Gastrocnemius medialis (tissue), 4 donors: ENCODE data around the gene SCAI.

Experiments used
- CTCF ChIP-seq, 5 experiments: fragments of 450-650 bp in 3 of 5; fragments of 200-600 bp in 2 of 5; sonication (generic) in 2 of 5; IDR thresholded peaks in 4 of 5; conservative IDR thresholded peaks in 1 of 5; 1 replicate in 4 of 5; 2 replicates in 1 of 5; pipeline ENCODE4 v1.5.1; 2016 to 2019; ENCODE audit warnings: antibody characterized with exemption in 5 of 5, mild to moderate bottlenecking in 3 of 5, moderate library complexity in 3 of 5
- POLR2A ChIP-seq, 2 donors: fragments of 450-650 bp; IDR thresholded peaks; one replicate each; pipeline ENCODE4 v1.6.1; 2017; ENCODE audit warnings: antibody characterized with exemption in 2 of 2, mild to moderate bottlenecking in 2 of 2, moderate library complexity in 2 of 2

- TF ChIP-seq CTCF (IDR thresholded peaks at IDR 0.05 in 4 of 5, conservative IDR thresholded peaks at IDR 0.05 in 1 of 5) (no peak), POLR2A (IDR thresholded peaks at IDR 0.05) (no peak)
These were observed 178.7 kb downstream of the SCAI start for GRCh38 chr9:124964604-124965003.
